PFSK-1 (cell line): ENCODE data around the gene HSPG2.

Source experiments
- FOXP2 ChIP-seq: optimal IDR thresholded peaks from 2 replicates; pipeline ENCODE3; 2011; ENCODE audit warnings: borderline replicate concordance, control low read depth, inconsistent platforms; ENCODE audit not compliant: insufficient read depth; ENCODE audit errors: extremely low read length, extremely low read depth
- POLR2AphosphoS5 ChIP-seq: IDR thresholded peaks from 2 replicates; pipeline ENCODE4 v1.6.1; 2012; ENCODE audit warnings: low read depth, mild to moderate bottlenecking, control low read depth, low read length, moderate library complexity
- SIN3A ChIP-seq: IDR thresholded peaks from 2 replicates; pipeline ENCODE4 v1.6.1; 2012; ENCODE audit warnings: mild to moderate bottlenecking, low read length, moderate library complexity, borderline replicate concordance; ENCODE audit not compliant: insufficient read depth
- TAF1 ChIP-seq: IDR thresholded peaks from 2 replicates; pipeline ENCODE4 v1.6.1; 2012; ENCODE audit warnings: low read length, control low read depth, borderline replicate concordance; ENCODE audit not compliant: insufficient read depth
- TF ChIP-seq, protein P1 (sequence below), 2 experiments: IDR thresholded peaks; 2 replicates each; pipeline versions ENCODE4 v1.6.1 to v1.8.0; 2011 to 2012; ENCODE audit warnings: low read depth in 2 of 2, low read length in 2 of 2, control low read depth in 1 of 2, inconsistent platforms in 1 of 2, mild to moderate bottlenecking in 1 of 2, moderate library complexity in 1 of 2; ENCODE audit not compliant: insufficient read depth in 1 of 2

The HSPG2 gene

DNA sequence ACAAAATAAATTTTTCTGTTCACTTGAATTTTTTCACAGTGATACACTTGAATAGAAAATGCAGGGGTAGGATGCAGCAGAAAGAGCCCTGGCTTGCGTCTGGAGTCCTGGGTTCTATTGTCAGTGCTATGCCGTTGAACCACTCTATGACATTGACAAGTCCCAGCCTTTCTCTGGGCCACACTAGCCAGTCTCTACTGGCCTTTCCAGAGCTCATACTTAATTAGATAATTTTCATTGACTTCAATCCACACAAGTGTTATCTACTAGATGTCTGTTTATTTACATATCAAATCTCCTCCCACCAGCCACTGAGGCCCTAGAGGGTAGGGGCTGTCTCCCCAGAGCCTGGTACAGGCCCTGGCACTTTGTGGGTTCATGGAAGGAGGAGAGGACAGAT, 24.2 kb upstream of the HSPG2 start:
- TF ChIP-seq SIN3A: no peak
- TF ChIP-seq, protein P1, sequence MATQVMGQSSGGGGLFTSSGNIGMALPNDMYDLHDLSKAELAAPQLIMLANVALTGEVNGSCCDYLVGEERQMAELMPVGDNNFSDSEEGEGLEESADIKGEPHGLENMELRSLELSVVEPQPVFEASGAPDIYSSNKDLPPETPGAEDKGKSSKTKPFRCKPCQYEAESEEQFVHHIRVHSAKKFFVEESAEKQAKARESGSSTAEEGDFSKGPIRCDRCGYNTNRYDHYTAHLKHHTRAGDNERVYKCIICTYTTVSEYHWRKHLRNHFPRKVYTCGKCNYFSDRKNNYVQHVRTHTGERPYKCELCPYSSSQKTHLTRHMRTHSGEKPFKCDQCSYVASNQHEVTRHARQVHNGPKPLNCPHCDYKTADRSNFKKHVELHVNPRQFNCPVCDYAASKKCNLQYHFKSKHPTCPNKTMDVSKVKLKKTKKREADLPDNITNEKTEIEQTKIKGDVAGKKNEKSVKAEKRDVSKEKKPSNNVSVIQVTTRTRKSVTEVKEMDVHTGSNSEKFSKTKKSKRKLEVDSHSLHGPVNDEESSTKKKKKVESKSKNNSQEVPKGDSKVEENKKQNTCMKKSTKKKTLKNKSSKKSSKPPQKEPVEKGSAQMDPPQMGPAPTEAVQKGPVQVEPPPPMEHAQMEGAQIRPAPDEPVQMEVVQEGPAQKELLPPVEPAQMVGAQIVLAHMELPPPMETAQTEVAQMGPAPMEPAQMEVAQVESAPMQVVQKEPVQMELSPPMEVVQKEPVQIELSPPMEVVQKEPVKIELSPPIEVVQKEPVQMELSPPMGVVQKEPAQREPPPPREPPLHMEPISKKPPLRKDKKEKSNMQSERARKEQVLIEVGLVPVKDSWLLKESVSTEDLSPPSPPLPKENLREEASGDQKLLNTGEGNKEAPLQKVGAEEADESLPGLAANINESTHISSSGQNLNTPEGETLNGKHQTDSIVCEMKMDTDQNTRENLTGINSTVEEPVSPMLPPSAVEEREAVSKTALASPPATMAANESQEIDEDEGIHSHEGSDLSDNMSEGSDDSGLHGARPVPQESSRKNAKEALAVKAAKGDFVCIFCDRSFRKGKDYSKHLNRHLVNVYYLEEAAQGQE (IDR thresholded peaks at IDR 0.05; ENCODE audit: insufficient read depth in 1 of 2, low read depth in 2 of 2, low read length in 2 of 2): no peak
- no peak for TF ChIP-seq FOXP2

DNA sequence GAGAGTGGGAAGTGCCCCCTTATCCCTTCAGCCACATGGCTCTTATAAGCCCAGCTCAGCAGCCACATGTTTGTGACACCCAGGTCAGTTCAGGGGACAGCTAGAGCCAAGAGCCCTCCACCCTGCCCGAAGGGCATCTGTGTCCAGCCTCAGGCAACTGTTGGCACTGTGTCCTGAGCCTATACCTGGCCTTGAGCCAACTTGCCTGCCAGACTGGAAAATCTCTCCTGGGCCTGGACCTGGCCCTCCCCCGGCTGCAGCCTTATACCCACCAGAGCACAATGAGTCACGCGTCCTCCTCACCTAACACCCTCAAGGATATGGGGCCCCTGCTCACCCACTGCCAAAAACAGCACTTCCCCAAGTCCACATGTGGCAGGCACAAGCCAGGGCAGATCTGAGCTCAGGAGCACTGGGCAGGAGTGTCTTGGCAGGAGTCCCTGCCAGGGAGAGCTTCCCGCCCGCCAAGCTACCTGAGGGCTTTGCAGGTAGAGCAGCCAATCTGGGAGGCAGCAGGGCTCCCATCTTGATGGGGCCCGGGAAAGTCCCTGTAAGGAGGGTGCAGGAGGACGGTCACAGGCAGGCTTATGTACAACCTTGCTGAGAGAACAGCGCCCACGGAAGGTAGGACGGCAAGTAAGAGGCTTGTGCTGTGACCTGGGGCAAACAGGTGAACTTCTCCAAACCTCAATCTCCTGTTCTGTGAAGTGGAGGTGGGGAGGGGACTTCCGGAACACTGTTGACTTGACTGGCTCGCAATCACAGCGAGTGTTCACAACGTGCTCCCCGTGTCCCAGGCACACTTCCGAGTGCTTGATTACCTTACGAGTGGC, 19.8 kb upstream of the HSPG2 start:
- TF ChIP-seq FOXP2 (no peak), POLR2AphosphoS5 (no peak), SIN3A (no peak), TAF1 (no peak)
- TF ChIP-seq, protein P1 (IDR thresholded peaks at IDR 0.05; ENCODE audit: insufficient read depth in 1 of 2, low read depth in 2 of 2, low read length in 2 of 2): no peak

DNA sequence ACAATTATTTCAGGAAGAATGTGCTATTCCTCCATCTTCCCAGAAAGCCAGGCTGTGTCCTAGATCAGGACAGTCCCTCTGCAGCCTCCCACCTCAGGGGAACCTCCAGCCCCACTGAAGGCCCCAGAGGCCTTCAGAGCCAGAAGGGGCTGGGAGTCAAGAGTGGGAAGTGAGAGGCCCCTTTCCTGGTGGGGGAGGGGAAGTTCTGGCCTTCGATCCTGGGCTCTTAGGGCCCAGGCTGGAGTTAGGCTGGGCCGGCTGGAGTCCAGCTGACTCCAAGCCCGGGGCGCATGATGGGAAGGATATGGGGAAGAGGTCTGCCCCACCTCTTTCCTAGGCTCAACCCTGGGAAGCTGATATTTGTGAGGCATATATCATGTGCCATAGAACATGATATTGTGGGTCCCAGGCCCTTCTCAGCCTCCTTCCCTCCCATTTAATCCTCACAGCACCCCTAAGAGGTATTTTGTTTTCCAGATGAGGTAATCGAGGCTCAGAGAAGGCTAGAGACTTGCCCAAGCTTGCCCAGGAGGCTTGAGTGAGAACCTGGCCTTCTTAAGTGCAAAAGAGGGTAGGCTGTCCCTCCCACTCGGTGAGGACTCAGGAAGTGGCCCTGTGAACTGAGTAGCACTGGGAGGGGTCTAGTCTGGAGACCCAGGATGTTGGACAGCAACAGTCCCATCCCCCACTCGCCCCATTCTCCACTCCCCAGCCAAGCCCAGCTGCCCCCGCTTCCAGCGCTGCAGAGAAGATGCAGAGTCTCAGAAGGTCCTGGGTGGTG, 18.6 kb upstream of the HSPG2 start:
- TF ChIP-seq, protein P1 (IDR thresholded peaks at IDR 0.05; ENCODE audit: insufficient read depth in 1 of 2, low read depth in 2 of 2, low read length in 2 of 2): peak; percentile 20 to 37; a peak in 1 of 4 replicates
- no peak for TF ChIP-seq TAF1

DNA sequence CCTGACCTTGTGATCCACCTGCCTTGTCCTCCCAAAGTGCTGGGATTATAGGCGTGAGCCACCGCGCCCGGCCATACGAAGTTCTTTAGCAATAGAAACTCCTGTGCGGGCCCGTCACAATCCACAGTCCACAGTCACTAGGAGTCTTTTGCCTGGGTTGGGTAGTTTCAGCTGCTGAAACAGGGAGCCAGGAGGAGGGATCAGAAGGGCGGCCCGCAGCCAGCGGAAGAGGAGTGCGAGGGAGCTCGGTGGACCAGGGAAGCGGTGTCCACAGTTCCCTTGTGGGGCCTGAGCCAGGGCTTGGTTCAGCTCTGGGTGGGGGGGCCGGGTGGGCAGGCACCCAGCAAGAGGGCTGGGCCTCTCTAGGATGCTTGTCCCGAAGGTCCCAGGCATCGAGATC, 17.9 kb upstream of the HSPG2 start:
- no peak for TF ChIP-seq POLR2AphosphoS5
- no peak for TF ChIP-seq SIN3A
- TF ChIP-seq, protein P1 (IDR thresholded peaks at IDR 0.05; ENCODE audit: insufficient read depth in 1 of 2, low read depth in 2 of 2, low read length in 2 of 2): no peak
- no peak for TF ChIP-seq FOXP2
- no peak for TF ChIP-seq TAF1
